ENCODE measurements around the gene IRAK2.

- no peak for TF ChIP-seq CTCF (conservative IDR thresholded peaks at IDR 0.05)
- no peak for TF ChIP-seq ZFX (IDR thresholded peaks at IDR 0.05)
These were observed 21.8 kb upstream of the IRAK2 start for GRCh38 chr3:10142707-10143560.
